Measurements from ENCODE around the gene NEURL1. TPM values are rescaled to one million over a fixed set of nuclear protein-coding genes. Genes with fewer than 3 reads are reported as not detected.
A peak's percentile ranks its signal among the peaks of the same experiment; 100 is the strongest.

Gene NEURL1
- total RNA-seq, 1 donor from 2014 or later: 4.2 TPM

DNA sequence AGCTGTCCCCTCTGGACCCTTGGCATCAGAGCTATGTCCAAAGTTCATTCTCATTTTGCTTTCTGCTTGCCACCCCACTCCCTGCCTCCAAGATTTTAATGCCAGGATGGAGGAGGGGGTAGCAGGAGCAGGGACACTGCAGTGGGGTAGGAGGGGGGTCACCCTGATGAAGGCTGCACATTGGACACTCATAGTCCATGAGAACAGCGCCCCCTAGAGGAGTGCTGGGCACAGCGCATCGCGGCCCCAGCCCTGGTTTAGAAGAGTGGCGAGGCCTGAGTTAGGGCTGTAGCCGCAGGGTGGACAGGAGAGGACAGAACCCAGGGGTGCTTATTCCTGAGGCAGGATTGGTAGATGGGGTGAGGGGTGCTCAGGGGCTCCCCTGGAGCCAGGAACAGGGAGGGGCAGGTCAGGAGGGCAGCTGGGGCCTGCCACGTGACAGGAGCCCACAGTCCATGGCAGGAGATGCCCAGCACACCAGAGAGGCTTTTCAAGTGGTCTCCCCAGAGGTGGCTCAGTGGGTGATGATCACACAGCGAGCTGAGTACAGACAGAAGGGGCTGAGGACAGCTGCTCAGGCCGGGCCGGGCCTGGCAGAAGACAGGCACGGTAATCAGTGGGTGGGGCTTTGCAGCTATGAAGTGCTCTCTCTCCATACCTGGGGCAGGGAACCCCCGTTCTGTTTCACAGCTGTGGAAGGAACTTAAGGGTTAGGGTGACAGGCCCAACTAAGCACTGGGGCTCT, 71.4 kb downstream of the NEURL1 start:
- H3K36me3 ChIP-seq: no peaks in the 10 kb centered on the region
- DNase-seq (ENCODE audit: extremely low spot score in 2 of 2): no peak
- no peak overlapping the region for H3K4me3 ChIP-seq

DNA sequence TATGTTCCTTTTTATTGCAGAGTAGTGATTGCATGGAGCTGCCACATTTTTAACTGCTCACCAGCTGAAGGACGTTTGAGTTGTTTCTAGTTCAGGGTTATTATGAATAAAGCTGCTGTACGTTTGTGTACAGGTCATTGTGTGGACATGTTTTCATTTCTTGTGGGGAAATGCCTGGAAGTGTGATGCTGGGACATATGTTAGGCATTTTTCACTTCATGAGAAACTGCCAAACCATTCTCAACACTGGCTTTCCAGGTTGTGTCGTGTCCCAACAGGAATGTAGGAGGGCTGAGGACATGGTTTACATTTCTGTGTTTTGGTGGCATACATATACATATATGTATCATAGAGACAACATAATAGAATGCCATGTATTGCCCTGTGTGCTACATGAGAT, 73.0 kb downstream of the NEURL1 start:
- intact Hi-C loops (cut with DNase I): no loop called here
- Histone ChIP-seq H3K4me3 (no peak overlapping the region), H3K27ac (no peak overlapping the region), H3K36me3 (no peaks in the 10 kb centered on the region), H3K27me3 (no peaks in the 10 kb centered on the region), H3K9me3 (no peaks in the 10 kb centered on the region), H3K4me1 (peaks cover 55% of the 10 kb centered on the region)
- DNase-seq (ENCODE audit: extremely low spot score in 2 of 2): no peak
- TF ChIP-seq POLR2AphosphoS5 (IDR thresholded peaks at IDR 0.05; ENCODE audit: insufficient read depth in 1 of 2, low read depth in 1 of 2) (no peak), POLR2A (IDR thresholded peaks at IDR 0.05) (no peak)
- TF ChIP-seq, protein P1, sequence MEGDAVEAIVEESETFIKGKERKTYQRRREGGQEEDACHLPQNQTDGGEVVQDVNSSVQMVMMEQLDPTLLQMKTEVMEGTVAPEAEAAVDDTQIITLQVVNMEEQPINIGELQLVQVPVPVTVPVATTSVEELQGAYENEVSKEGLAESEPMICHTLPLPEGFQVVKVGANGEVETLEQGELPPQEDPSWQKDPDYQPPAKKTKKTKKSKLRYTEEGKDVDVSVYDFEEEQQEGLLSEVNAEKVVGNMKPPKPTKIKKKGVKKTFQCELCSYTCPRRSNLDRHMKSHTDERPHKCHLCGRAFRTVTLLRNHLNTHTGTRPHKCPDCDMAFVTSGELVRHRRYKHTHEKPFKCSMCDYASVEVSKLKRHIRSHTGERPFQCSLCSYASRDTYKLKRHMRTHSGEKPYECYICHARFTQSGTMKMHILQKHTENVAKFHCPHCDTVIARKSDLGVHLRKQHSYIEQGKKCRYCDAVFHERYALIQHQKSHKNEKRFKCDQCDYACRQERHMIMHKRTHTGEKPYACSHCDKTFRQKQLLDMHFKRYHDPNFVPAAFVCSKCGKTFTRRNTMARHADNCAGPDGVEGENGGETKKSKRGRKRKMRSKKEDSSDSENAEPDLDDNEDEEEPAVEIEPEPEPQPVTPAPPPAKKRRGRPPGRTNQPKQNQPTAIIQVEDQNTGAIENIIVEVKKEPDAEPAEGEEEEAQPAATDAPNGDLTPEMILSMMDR (IDR thresholded peaks at IDR 0.05): no peak

More for the DNA sequence above, 71.4 kb downstream of the NEURL1 start:
- intact Hi-C loops (cut with DNase I): no loop called here
- TF ChIP-seq POLR2A (IDR thresholded peaks at IDR 0.05): no peak
- Histone ChIP-seq H3K27me3 (no peaks in the 10 kb centered on the region), H3K4me1 (peaks cover 40% of the 10 kb centered on the region), H3K27ac (peak overlapping the region; percentile 76), H3K9me3 (no peaks in the 10 kb centered on the region)

DNA sequence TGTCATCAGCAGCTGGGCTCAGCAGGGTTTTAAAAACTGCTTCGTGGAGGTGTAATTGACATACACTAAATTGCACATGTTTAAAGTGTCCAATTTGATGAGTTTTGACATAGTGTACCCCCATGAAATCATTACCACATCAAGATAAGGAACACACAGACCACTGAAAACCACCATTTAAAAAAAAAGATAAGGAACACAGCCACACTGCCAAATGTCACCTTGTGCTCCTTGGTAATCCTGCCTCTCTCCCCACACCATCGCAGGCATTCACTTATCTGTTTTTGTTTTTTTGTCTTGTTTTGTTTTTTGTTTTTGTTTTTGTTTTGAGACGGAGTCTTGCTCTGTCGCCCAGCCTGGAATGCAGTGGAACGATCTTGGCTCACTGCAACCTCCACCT, 75.0 kb downstream of the NEURL1 start:
- H3K4me1 ChIP-seq: peaks cover 62% of the 10 kb centered on the region
- no peaks in the 10 kb centered on the region for H3K27me3 ChIP-seq
- intact Hi-C loops (cut with DNase I): no loop called here
- H3K9me3 ChIP-seq: no peaks in the 10 kb centered on the region
- no peak for DNase-seq (ENCODE audit: extremely low spot score in 2 of 2)
- H3K36me3 ChIP-seq: no peaks in the 10 kb centered on the region
- H3K27ac ChIP-seq: no peak overlapping the region
- no peak overlapping the region for H3K4me3 ChIP-seq
- TF ChIP-seq, protein P1 (IDR thresholded peaks at IDR 0.05): no peak
- no peak for TF ChIP-seq POLR2AphosphoS5 (IDR thresholded peaks at IDR 0.05; ENCODE audit: insufficient read depth in 1 of 2, low read depth in 1 of 2)
- TF ChIP-seq POLR2A (IDR thresholded peaks at IDR 0.05): no peak

DNA sequence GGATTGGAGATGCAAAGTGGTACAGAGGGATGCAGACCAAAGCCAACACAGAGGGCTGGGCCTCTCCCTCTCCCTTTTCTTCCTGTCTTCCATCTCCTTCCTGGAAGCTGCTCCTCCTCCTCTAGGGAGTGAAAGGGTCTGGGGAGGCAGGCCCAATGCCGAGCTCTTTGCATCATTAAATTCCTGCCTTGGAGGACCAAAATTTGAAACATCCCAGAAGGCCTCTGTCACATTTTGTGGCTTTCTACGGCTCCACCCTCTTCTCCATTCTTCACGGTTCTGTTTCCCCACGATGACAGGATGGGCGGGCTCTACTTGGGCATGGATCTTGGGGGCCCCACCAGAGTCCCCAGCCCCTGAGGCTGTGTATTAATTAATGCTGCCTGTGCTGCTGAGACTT, 76.4 kb downstream of the NEURL1 start:
- Histone ChIP-seq H3K36me3 (no peaks in the 10 kb centered on the region), H3K9me3 (no peaks in the 10 kb centered on the region), H3K4me3 (no peak overlapping the region), H3K27ac (peak overlapping the region; percentile 81), H3K4me1 (peaks cover 62% of the 10 kb centered on the region), H3K27me3 (no peaks in the 10 kb centered on the region)
- intact Hi-C loops (cut with DNase I): no loop called here
- DNase-seq (ENCODE audit: extremely low spot score in 2 of 2): no peak
- TF ChIP-seq POLR2AphosphoS5 (IDR thresholded peaks at IDR 0.05; ENCODE audit: insufficient read depth in 1 of 2, low read depth in 1 of 2) (peak in 1 of 2 donors; percentile 42), POLR2A (IDR thresholded peaks at IDR 0.05) (peak in 1 of 2 donors; percentile 5)
- TF ChIP-seq, protein P1 (IDR thresholded peaks at IDR 0.05): no peak

DNA sequence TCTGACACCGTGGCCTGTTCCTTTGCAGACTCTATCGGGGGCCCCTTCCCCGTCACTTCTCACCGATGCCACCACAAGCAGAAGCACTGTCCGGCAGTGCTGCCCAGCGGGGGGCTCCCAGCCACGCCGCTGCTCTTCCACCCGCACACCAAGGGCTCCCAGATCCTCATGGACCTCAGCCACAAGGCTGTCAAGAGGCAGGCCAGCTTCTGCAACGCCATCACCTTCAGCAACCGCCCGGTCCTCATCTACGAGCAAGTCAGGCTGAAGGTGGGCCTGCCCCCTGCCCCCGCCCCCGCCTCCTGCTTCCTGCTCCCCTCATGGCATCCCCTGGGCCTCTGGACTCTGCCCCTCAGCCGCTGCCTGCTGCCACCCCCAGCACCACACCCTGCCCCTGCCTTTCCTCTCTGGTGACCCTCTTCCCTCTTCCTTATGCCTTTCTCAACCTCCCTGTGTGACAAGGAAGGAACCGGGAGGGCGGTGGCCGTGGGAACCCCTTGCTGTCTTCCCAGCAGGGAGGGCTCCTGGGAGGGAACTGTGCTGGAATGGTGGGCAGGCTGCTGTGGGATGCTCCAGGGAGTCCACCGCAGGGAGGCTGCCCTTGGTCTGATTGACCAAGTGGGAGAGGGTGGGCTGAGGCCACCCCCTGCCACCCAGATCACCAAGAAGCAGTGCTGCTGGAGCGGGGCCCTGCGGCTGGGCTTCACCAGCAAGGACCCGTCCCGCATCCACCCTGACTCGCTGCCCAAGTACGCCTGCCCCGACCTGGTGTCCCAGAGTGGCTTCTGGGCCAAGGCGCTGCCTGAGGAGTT, 77.5 kb downstream of the NEURL1 start:
- DNase-seq (ENCODE audit: extremely low spot score in 2 of 2): no peak
- H3K27ac ChIP-seq: peak overlapping the region; percentile 81
- intact Hi-C loops (cut with DNase I): no loop called here
- no peaks in the 10 kb centered on the region for H3K27me3 ChIP-seq
- H3K4me1 ChIP-seq: peaks cover 65% of the 10 kb centered on the region
- TF ChIP-seq, protein P1 (IDR thresholded peaks at IDR 0.05): no peak
- no peak for TF ChIP-seq POLR2AphosphoS5 (IDR thresholded peaks at IDR 0.05; ENCODE audit: insufficient read depth in 1 of 2, low read depth in 1 of 2)
- TF ChIP-seq POLR2A (IDR thresholded peaks at IDR 0.05): no peak
- no peak overlapping the region for H3K4me3 ChIP-seq
- H3K9me3 ChIP-seq: no peaks in the 10 kb centered on the region
- H3K36me3 ChIP-seq: no peaks in the 10 kb centered on the region

All from vagina (tissue), 2 donors.